Measurements from ENCODE around the gene BEAN1. TPM values are rescaled to one million over a fixed set of nuclear protein-coding genes. Genes with fewer than 3 reads are reported as not detected.

BEAN1 gene
- total and polyA plus RNA-seq, 9 of the 15 experiments (the other 6 are each of a cell fraction or from before 2014, with no cell fraction given): not detected

DNA sequence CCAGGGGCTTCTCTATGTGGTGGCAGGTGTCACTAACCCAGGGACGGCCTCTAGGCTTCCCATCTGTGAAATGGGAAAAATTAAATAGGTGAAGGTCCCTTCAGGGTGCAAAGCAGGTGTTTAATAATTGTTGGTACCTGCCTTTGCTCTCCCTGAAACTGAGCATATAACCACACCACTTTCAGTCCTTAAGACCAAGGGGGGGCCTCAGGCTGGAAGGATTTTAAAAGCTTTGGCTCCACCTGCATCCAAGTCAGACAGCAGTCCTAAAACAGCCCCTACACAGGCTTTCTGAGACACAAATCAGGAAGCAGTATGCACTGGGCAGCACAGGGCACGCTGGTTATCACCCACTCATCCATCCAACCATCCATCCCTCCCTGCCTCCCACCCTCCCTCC, 67.8 kb downstream of the BEAN1 start:
- CTCF ChIA-PET (ENCODE audit: low intra/inter-chr PET ratio): no interaction called here
- intact Hi-C loops (cut with micrococcal nuclease): no loop called here
- H3K36me3 ChIP-seq (ENCODE audit: control insufficient read depth, insufficient read depth, low read length): no peaks in the 10 kb centered on the region
- no peak overlapping the region for H3K4me2 ChIP-seq (ENCODE audit: insufficient read depth, low read length)
- ATAC-seq (no peak), FAIRE-seq (no peak), DNase-seq (ENCODE audit: extremely low read depth in 1 of 4, low spot score in 3 of 4) (no peak)
- no peaks in the 10 kb centered on the region for H3K9me3 ChIP-seq (replicated peaks; ENCODE audit: control insufficient read depth, insufficient read depth, low read depth, low read length)
- H2AFZ ChIP-seq (ENCODE audit: low read depth, low read length): no peak overlapping the region
- H3K4me1 ChIP-seq (replicated peaks in 1 of 2; ENCODE audit: control insufficient read depth in 2 of 2, insufficient read depth in 2 of 2, low read length in 2 of 2): peaks cover 0 to 6% of the 10 kb centered on the region in 2 experiments; a peak in 2 of 5 replicates
- no peaks in the 10 kb centered on the region for H3K9me1 ChIP-seq (ENCODE audit: control insufficient read depth, insufficient read depth, low read length)
- no peak overlapping the region for H3K27ac ChIP-seq (ENCODE audit: extremely low read depth, low read depth, low read length)
- no peaks in the 10 kb centered on the region for H3K79me2 ChIP-seq (ENCODE audit: control insufficient read depth, insufficient read depth, low read length)
- no peak overlapping the region for H3K9ac ChIP-seq (ENCODE audit: insufficient read depth in 1 of 2, low read depth in 2 of 2, low read length in 2 of 2)
- no TSS peak for BruUV-seq (replicated peaks)
- H3K4me3 ChIP-seq: no peak overlapping the region
- H3K27me3 ChIP-seq (ENCODE audit: control insufficient read depth in 2 of 2, insufficient read depth in 2 of 2, low read length in 2 of 2): peaks cover 7 to 34% of the 10 kb centered on the region in 2 experiments; a peak in 4 of 5 replicates
- WGBS (ENCODE audit: insufficient coverage, low coverage, missing lambda C conversion rate): 0% methylated on average over 1 of the region's 2 CpGs
- in situ Hi-C loops (cut with MboI): no loop called here
- no peaks in the 10 kb centered on the region; the same call in 1 of the 2 replicates for H4K20me1 ChIP-seq (replicated peaks; ENCODE audit: control insufficient read depth, insufficient read depth, low read length)
- TF ChIP-seq DIDO1 (tag; IDR thresholded peaks at IDR 0.05; ENCODE audit: low read depth) (no peak), SOX6 (IDR thresholded peaks at IDR 0.05) (no peak)
- TF ChIP-seq, protein P1, sequence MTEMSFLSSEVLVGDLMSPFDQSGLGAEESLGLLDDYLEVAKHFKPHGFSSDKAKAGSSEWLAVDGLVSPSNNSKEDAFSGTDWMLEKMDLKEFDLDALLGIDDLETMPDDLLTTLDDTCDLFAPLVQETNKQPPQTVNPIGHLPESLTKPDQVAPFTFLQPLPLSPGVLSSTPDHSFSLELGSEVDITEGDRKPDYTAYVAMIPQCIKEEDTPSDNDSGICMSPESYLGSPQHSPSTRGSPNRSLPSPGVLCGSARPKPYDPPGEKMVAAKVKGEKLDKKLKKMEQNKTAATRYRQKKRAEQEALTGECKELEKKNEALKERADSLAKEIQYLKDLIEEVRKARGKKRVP (CRISPR knock-in tag; IDR thresholded peaks at IDR 0.05): no peak
- POLR2A ChIA-PET: interaction anchor here (0.6 kb wide), 1 partner anchor 106 kb away, joined by 3 read pairs; no protein-coding TSS in a partner anchor

DNA sequence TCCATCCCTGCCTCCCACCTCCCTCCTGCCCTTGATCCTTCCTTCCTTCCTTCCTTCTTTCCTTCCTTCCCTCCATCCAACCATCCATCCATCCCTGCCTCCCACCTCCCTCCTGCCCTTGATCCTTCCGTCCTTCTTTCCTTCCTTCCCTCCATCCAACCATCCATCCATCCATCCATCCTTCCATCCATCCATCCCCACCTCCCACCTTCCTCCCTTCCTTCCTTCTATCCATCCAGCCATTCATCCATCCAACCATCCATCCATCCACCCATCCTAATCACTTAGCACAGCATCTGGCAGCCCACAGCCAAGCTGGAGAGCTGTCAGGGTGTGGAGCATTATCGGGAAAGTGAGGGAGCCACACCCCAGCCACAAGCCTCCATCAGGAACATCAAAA, 68.3 kb downstream of the BEAN1 start:
- no peak overlapping the region for H2AFZ ChIP-seq (ENCODE audit: low read depth, low read length)
- no peaks in the 10 kb centered on the region; the same call in 1 of the 2 replicates for H4K20me1 ChIP-seq (replicated peaks; ENCODE audit: control insufficient read depth, insufficient read depth, low read length)
- H3K27ac ChIP-seq (ENCODE audit: extremely low read depth, low read depth, low read length): no peak overlapping the region
- DNase-seq (ENCODE audit: extremely low read depth in 1 of 4, low spot score in 3 of 4): no peak
- H3K9me1 ChIP-seq (ENCODE audit: control insufficient read depth, insufficient read depth, low read length): no peaks in the 10 kb centered on the region
- no peak overlapping the region for H3K4me3 ChIP-seq
- in situ Hi-C loops (cut with MboI) (no loop called here), intact Hi-C loops (cut with micrococcal nuclease) (no loop called here)
- CTCF ChIA-PET (ENCODE audit: low intra/inter-chr PET ratio): no interaction called here
- no peak overlapping the region for H3K9ac ChIP-seq (ENCODE audit: insufficient read depth in 1 of 2, low read depth in 2 of 2, low read length in 2 of 2)
- whole genome bisulfite sequencing (ENCODE audit: insufficient coverage, low coverage, missing lambda C conversion rate): 0% methylated on average over 2 of the region's 2 CpGs
- no peaks in the 10 kb centered on the region for H3K36me3 ChIP-seq (ENCODE audit: control insufficient read depth, insufficient read depth, low read length)
- no TSS peak for BruUV-seq (replicated peaks)
- POLR2A ChIA-PET: no interaction called here
- no peak overlapping the region for H3K4me2 ChIP-seq (ENCODE audit: insufficient read depth, low read length)
- ATAC-seq: no peak
- FAIRE-seq: no peak
- H3K4me1 ChIP-seq (replicated peaks in 1 of 2; ENCODE audit: control insufficient read depth in 2 of 2, insufficient read depth in 2 of 2, low read length in 2 of 2): peaks cover 0 to 6% of the 10 kb centered on the region in 2 experiments; a peak in 2 of 5 replicates
- H3K27me3 ChIP-seq (ENCODE audit: control insufficient read depth in 2 of 2, insufficient read depth in 2 of 2, low read length in 2 of 2): peaks cover 7 to 34% of the 10 kb centered on the region in 2 experiments; a peak in 4 of 5 replicates
- no peaks in the 10 kb centered on the region for H3K79me2 ChIP-seq (ENCODE audit: control insufficient read depth, insufficient read depth, low read length)
- no peaks in the 10 kb centered on the region for H3K9me3 ChIP-seq (replicated peaks; ENCODE audit: control insufficient read depth, insufficient read depth, low read depth, low read length)
- TF ChIP-seq RB1 (IDR thresholded peaks at IDR 0.05; ENCODE audit: low read depth) (no peak), ZNF124 (CRISPR knock-in tag; IDR thresholded peaks at IDR 0.05) (no peak), HDAC2 (IDR thresholded peaks at IDR 0.05) (no peak), BHLHE40 (IDR thresholded peaks at IDR 0.05; ENCODE audit: low read length) (no peak), ZZZ3 (IDR thresholded peaks at IDR 0.05) (no peak), MECOM (CRISPR knock-in tag; IDR thresholded peaks at IDR 0.05) (no peak)
- TF ChIP-seq, protein P2, sequence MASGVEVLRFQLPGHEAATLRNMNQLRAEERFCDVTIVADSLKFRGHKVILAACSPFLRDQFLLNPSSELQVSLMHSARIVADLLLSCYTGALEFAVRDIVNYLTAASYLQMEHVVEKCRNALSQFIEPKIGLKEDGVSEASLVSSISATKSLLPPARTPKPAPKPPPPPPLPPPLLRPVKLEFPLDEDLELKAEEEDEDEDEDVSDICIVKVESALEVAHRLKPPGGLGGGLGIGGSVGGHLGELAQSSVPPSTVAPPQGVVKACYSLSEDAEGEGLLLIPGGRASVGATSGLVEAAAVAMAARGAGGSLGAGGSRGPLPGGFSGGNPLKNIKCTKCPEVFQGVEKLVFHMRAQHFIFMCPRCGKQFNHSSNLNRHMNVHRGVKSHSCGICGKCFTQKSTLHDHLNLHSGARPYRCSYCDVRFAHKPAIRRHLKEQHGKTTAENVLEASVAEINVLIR (CRISPR knock-in tag; IDR thresholded peaks at IDR 0.05): no peak
- TF ChIP-seq, protein P3, sequence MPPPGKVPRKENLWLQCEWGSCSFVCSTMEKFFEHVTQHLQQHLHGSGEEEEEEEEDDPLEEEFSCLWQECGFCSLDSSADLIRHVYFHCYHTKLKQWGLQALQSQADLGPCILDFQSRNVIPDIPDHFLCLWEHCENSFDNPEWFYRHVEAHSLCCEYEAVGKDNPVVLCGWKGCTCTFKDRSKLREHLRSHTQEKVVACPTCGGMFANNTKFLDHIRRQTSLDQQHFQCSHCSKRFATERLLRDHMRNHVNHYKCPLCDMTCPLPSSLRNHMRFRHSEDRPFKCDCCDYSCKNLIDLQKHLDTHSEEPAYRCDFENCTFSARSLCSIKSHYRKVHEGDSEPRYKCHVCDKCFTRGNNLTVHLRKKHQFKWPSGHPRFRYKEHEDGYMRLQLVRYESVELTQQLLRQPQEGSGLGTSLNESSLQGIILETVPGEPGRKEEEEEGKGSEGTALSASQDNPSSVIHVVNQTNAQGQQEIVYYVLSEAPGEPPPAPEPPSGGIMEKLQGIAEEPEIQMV (tag; conservative IDR thresholded peaks at IDR 0.05; ENCODE audit: low read depth): no peak

All from K562 (cell line).